HEK293 (cell line): ENCODE data around the gene COMMD4.

Experiments used
- BCL11A ChIP-seq: fragments of 450-650 bp; formaldehyde crosslinking; IDR thresholded peaks from 2 replicates; pipeline ENCODE4 v1.5.1; 2016; ENCODE audit warnings: low read depth, missing biosample characterization, missing genetic modification characterization
- EGR2 ChIP-seq: fragments of 450-650 bp; formaldehyde crosslinking; IDR thresholded peaks from 2 replicates; pipeline ENCODE4 v1.5.1; 2016; ENCODE audit warnings: low read depth, missing biosample characterization, missing genetic modification characterization
- GLI4 ChIP-seq: fragments of 450-650 bp; formaldehyde crosslinking; IDR thresholded peaks from 2 replicates; pipeline ENCODE4 v1.5.1; 2016; ENCODE audit warnings: missing biosample characterization, missing genetic modification characterization
- GLIS1 ChIP-seq: fragments of 450-650 bp; formaldehyde crosslinking; IDR thresholded peaks from 2 replicates; pipeline ENCODE4 v1.5.1; 2016; ENCODE audit warnings: missing biosample characterization, missing genetic modification characterization
- HOXC10 ChIP-seq: sonication (generic); formaldehyde crosslinking; IDR thresholded peaks from 2 replicates; pipeline ENCODE4 v1.8.1; 2023; ENCODE audit warnings: mild to moderate bottlenecking, missing genetic modification reagents
- MYNN ChIP-seq: fragments of 450-650 bp; formaldehyde crosslinking; IDR thresholded peaks from 2 replicates; pipeline ENCODE4 v1.5.1; 2016; ENCODE audit warnings: missing biosample characterization, missing genetic modification characterization, borderline replicate concordance
- PRDM10 ChIP-seq: fragments of 450-650 bp; formaldehyde crosslinking; IDR thresholded peaks from 2 replicates; pipeline ENCODE4 v1.5.1; 2016; ENCODE audit warnings: missing biosample characterization, missing genetic modification characterization
- PRDM4 ChIP-seq: fragments of 450-650 bp; formaldehyde crosslinking; IDR thresholded peaks from 2 replicates; pipeline ENCODE4 v1.5.1; 2017; ENCODE audit warnings: missing biosample characterization, missing genetic modification characterization
- ZBTB44 ChIP-seq: fragments of 450-650 bp; IDR thresholded peaks from 2 replicates; pipeline ENCODE4 v1.5.1; 2018; ENCODE audit warnings: missing biosample characterization, mild to moderate bottlenecking, missing genetic modification characterization
- ZFHX2 ChIP-seq: fragments of 450-650 bp; formaldehyde crosslinking; conservative IDR thresholded peaks from 2 replicates; pipeline ENCODE4 v1.5.1; 2016; ENCODE audit warnings: missing biosample characterization, missing genetic modification characterization
- ZFP3 ChIP-seq: fragments of 450-650 bp; formaldehyde crosslinking; IDR thresholded peaks from 2 replicates; pipeline ENCODE4 v1.5.1; 2016; ENCODE audit warnings: low read depth, missing biosample characterization, missing genetic modification characterization
- ZFP37 ChIP-seq: fragments of 450-650 bp; formaldehyde crosslinking; IDR thresholded peaks from 2 replicates; pipeline ENCODE4 v1.5.1; 2016; ENCODE audit warnings: missing biosample characterization, missing genetic modification characterization
- ZFP41 ChIP-seq: fragments of 450-650 bp; formaldehyde crosslinking; IDR thresholded peaks from 2 replicates; pipeline ENCODE4 v1.5.1; 2016; ENCODE audit warnings: missing biosample characterization, missing genetic modification characterization, borderline replicate concordance
- ZNF112 ChIP-seq: fragments of 450-650 bp; formaldehyde crosslinking; IDR thresholded peaks from 2 replicates; pipeline ENCODE4 v1.5.0; 2017; ENCODE audit warnings: missing biosample characterization, missing genetic modification characterization
- ZNF146 ChIP-seq: fragments of 450-650 bp; formaldehyde crosslinking; IDR thresholded peaks from 2 replicates; pipeline ENCODE4 v1.5.1; 2016; ENCODE audit warnings: missing biosample characterization, missing genetic modification characterization
- ZNF169 ChIP-seq: fragments of 450-650 bp; formaldehyde crosslinking; IDR thresholded peaks from 2 replicates; pipeline ENCODE4 v1.5.1; 2016; ENCODE audit warnings: missing biosample characterization, missing genetic modification characterization
- ZNF184 ChIP-seq: fragments of 450-650 bp; IDR thresholded peaks from 2 replicates; pipeline ENCODE4 v1.5.1; 2018; ENCODE audit warnings: missing biosample characterization, mild to moderate bottlenecking, missing genetic modification characterization
- ZNF214 ChIP-seq: fragments of 450-650 bp; formaldehyde crosslinking; IDR thresholded peaks from 2 replicates; pipeline ENCODE4 v1.5.1; 2017; ENCODE audit warnings: missing biosample characterization, mild to moderate bottlenecking, missing genetic modification characterization, borderline replicate concordance
- ZNF266 ChIP-seq: fragments of 450-650 bp; formaldehyde crosslinking; IDR thresholded peaks from 2 replicates; pipeline ENCODE4 v1.5.1; 2016; ENCODE audit warnings: missing biosample characterization, missing genetic modification characterization, low read depth
- ZNF274 ChIP-seq, 2 experiments: fragments of 200-500 bp in 1 of 2; fragments of 450-650 bp in 1 of 2; sonication (Bioruptor generic) in 1 of 2; formaldehyde crosslinking in 1 of 2; IDR thresholded peaks; 2 replicates each; pipeline versions ENCODE4 v1.5.1 to v1.6.1; 2014 to 2016; ENCODE audit warnings: borderline replicate concordance in 1 of 2, inconsistent platforms in 1 of 2, low read length in 1 of 2, missing biosample characterization in 1 of 2, missing genetic modification characterization in 1 of 2
- ZNF280D ChIP-seq: fragments of 450-650 bp; formaldehyde crosslinking; IDR thresholded peaks from 2 replicates; pipeline ENCODE4 v1.5.1; 2016; ENCODE audit warnings: missing biosample characterization, missing genetic modification characterization
- ZNF311 ChIP-seq: fragments of 450-650 bp; formaldehyde crosslinking; IDR thresholded peaks from 2 replicates; pipeline ENCODE4 v1.5.1; 2017; ENCODE audit warnings: missing biosample characterization, missing genetic modification characterization, borderline replicate concordance
- ZNF404 ChIP-seq: fragments of 450-650 bp; formaldehyde crosslinking; IDR thresholded peaks from 2 replicates; pipeline ENCODE4 v1.5.1; 2017; ENCODE audit warnings: missing biosample characterization, missing genetic modification characterization
- ZNF416 ChIP-seq: fragments of 450-650 bp; formaldehyde crosslinking; IDR thresholded peaks from 2 replicates; pipeline ENCODE4 v1.5.1; 2016; ENCODE audit warnings: missing biosample characterization, missing genetic modification characterization
- ZNF426 ChIP-seq: fragments of 450-650 bp; formaldehyde crosslinking; IDR thresholded peaks from 2 replicates; pipeline ENCODE4 v1.5.1; 2017; ENCODE audit warnings: missing biosample characterization, missing genetic modification characterization, mild to moderate bottlenecking, inconsistent platforms, moderate library complexity
- ZNF473 ChIP-seq: fragments of 450-650 bp; formaldehyde crosslinking; IDR thresholded peaks from 2 replicates; pipeline ENCODE4 v1.5.1; 2017; ENCODE audit warnings: missing biosample characterization, missing genetic modification characterization
- ZNF501 ChIP-seq: fragments of 450-650 bp; formaldehyde crosslinking; IDR thresholded peaks from 2 replicates; pipeline ENCODE4 v1.5.1; 2016; ENCODE audit warnings: missing biosample characterization, missing genetic modification characterization
- ZNF777 ChIP-seq: fragments of 450-650 bp; formaldehyde crosslinking; IDR thresholded peaks from 2 replicates; pipeline ENCODE4 v1.5.1; 2017; ENCODE audit warnings: missing biosample characterization, missing genetic modification characterization, borderline replicate concordance
- ZNF830 ChIP-seq: fragments of 450-650 bp; IDR thresholded peaks from 2 replicates; pipeline ENCODE4 v1.5.0; 2018; ENCODE audit warnings: missing biosample characterization, missing genetic modification characterization, low read depth, mild to moderate bottlenecking, moderate library complexity
- ZSCAN23 ChIP-seq: fragments of 450-650 bp; formaldehyde crosslinking; IDR thresholded peaks from 2 replicates; pipeline ENCODE4 v1.5.1; 2016; ENCODE audit warnings: missing biosample characterization, missing genetic modification characterization

COMMD4 gene

GRCh38 chr15:75335705-75336355, at the start of gene COMMD4 (continued):
- TF ChIP-seq ZBTB44 = peak; percentile 42; the same call in 1 of the 2 replicates
- no peak for TF ChIP-seq MYNN (tag by site-specific recombination)
- no peak for TF ChIP-seq ZNF830 (tag by site-specific recombination)
- TF ChIP-seq ZNF404 (tag by site-specific recombination) = no peak
- peak; percentile 80; the same call in 1 of the 2 replicates for TF ChIP-seq HOXC10 (CRISPR knock-in tag)
- no peak for TF ChIP-seq ZNF473 (tag by site-specific recombination)
- TF ChIP-seq ZNF266 (tag by site-specific recombination) = no peak
- TF ChIP-seq PRDM10 (tag by site-specific recombination) = no peak; the same call in 1 of the 2 replicates
- no peak for TF ChIP-seq BCL11A
- 0 out of 2 replicates have a peak, but pooled peaks have one; percentile 37 for TF ChIP-seq PRDM4 (tag by site-specific recombination)
- TF ChIP-seq ZNF416 (tag by site-specific recombination) = no peak
- peak; percentile 94 for TF ChIP-seq ZNF501 (tag by site-specific recombination)
- TF ChIP-seq ZNF146 (tag by site-specific recombination) = peak; percentile 84
- no peak for TF ChIP-seq ZNF112 (tag by site-specific recombination)
- TF ChIP-seq ZNF214 = no peak
- peak; percentile 99 for TF ChIP-seq EGR2
- TF ChIP-seq ZNF280D (tag by site-specific recombination) = no peak
- no peak for TF ChIP-seq ZFP41 (tag by site-specific recombination)
- 0 out of 2 replicates have a peak, but pooled peaks have one; percentile 57 for TF ChIP-seq ZFP37 (tag by site-specific recombination)
- no peak for TF ChIP-seq ZNF184
- TF ChIP-seq ZNF274 (IDR thresholded peaks at IDR 0.05; ENCODE audit: low read length) = no peak
- TF ChIP-seq ZNF274 (tag by site-specific recombination; IDR thresholded peaks at IDR 0.05; ENCODE audit: borderline replicate concordance) = no peak
- no peak for TF ChIP-seq ZNF311 (tag by site-specific recombination)
- TF ChIP-seq ZNF426 (tag by site-specific recombination) = no peak
- TF ChIP-seq ZNF169 = no peak
- TF ChIP-seq ZSCAN23 (tag by site-specific recombination) = peak; percentile 90
- peak; percentile 81 for TF ChIP-seq GLIS1
- no peak for TF ChIP-seq ZFP3 (tag by site-specific recombination)
- peak; percentile 98 for TF ChIP-seq ZFHX2 (tag by site-specific recombination)
- TF ChIP-seq GLI4 (tag by site-specific recombination) = 0 out of 2 replicates have a peak, but pooled peaks have one; percentile 39
- no peak for TF ChIP-seq ZNF777 (tag by site-specific recombination)
